ENCODE results near the gene THAP7.

DNA sequence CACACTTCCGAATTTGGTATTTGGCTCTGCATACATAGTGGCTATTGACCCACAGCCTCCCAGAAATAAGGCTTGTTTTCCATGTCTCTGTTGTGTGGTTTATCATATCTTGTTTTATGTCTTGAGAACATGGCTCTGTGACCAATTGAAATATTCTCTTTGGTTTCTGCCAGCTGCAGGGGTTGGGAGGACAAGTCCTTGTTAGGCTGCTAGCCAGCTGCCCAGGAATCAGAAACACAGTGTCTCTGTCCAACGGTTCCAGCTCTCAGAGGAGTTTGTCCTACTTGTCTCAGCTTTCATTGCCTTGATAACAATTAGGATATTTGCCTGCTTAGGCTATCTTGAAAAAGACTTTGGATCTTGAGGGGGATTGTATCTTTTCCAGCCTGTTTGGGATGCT is 36.5 kb upstream of the THAP7 start:
- TF ChIP-seq CTCF (IDR thresholded peaks at IDR 0.05) (no peak), POLR2AphosphoS5 (IDR thresholded peaks at IDR 0.05) (no peak), EP300 (IDR thresholded peaks at IDR 0.05) (no peak)

Data from suprapubic skin (tissue), 4 donors.